Ishikawa (cell line): Measurements from ENCODE around the gene SSBP3.

Experiments used
- CEBPB ChIP-seq: IDR thresholded peaks from 2 replicates; pipeline ENCODE4 v1.6.1; 2012
- RAD21 ChIP-seq: IDR thresholded peaks from 2 replicates; pipeline ENCODE4 v1.6.1; 2012; ENCODE audit warnings: low read depth
- TAF1 ChIP-seq: IDR thresholded peaks from 2 replicates; pipeline ENCODE4 v1.6.1; 2012; ENCODE audit warnings: low read depth, mild to moderate bottlenecking
- ZBTB7A ChIP-seq: IDR thresholded peaks from 2 replicates; pipeline ENCODE4 v1.6.1; 2012; ENCODE audit warnings: low read depth

DNA sequence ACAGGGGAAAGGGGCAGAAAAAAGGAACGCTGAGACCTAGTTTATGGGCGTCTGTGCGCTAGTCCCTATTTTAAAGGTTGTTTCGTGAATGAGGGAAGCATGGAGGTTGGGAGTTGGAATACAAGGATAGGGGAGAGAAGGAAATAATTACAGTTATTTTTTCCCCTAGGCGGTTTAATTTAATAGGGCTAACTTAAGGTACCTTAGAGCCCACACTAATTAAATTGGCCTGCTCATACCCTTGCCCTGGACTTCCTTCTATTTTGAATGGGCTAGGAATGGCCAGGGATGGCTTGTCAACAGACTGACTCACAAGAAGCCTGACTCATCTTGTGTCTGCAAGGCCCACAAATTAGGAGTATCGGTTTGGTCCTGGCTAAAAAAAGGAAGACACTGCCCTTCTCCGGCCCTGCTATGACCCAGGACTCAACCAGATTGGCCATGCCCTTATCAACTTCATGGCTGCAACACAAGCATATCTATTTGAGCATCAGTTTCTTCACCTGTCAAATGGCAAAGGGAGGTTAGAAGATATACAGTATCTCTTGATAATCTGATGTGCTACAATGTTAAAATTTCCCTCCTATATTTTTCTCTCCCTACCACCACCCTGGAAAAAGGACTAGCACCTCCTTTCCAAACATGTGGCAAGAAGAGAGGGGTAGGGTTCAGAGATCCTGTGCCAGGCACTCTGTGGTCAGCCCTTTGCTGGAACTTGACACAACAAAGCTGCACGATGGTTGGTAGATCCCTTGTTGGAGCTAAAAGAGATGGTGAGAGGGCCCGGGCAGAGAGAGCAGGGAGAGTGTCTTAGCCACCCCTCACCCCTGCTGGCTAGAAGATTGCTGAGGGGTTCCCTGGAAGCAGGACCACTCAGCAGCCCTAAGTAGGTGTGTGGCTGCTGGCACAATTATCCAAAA, 2.2 kb upstream of the SSBP3 start:
- TF ChIP-seq ZBTB7A (no peak), CEBPB (no peak), TAF1 (no peak), RAD21 (no peak)
